HCT116 (cell line): ENCODE measurements around the gene RAB26. TPM values are rescaled to one million over a fixed set of nuclear protein-coding genes. Genes with fewer than 3 reads are reported as not detected.
"Not testable (repeated sequence)": the region's sequence is repeated elsewhere in the genome, so short reads cannot be mapped to it uniquely, and the experiment has no call there.

Experiments used
- ATAC-seq: fragments of 200-7000 bp; cut with Tn5 transposase; 2 replicates; pipeline ENCODE4 v1.9.1; 2020; ENCODE audit warnings: mild to moderate bottlenecking, moderate library complexity
- BruUV-seq: library from RNA; stranded (reverse); fragments of 400-500 nt; replicated peaks from 2 replicates; lab custom pipeline; 2021; lab: Mats Ljungman, UMichigan
- CTCF ChIA-PET: fragments of 300-600 bp; sonication (Branson Sonifier 250); formaldehyde crosslinking; loops from one replicate; lab custom pipeline; 2021; ENCODE audit warnings: antibody characterized with exemption; lab: Charles Lee
- POLR2A ChIA-PET: fragments of 300-600, 350-600 bp; sonication (Branson Sonifier 250); formaldehyde crosslinking; loops from one replicate; lab custom pipeline; 2021; ENCODE audit warnings: antibody characterized with exemption; lab: Charles Lee
- RAD21 ChIA-PET, 2 experiments: fragments of 300-600 bp; sonication (Branson Sonifier 250); formaldehyde crosslinking; loops; one replicate each; lab custom pipeline; 2023; ENCODE audit warnings: low total read pairs in 2 of 2; ENCODE audit not compliant: uncharacterized antibody in 2 of 2, unreplicated experiment in 2 of 2, low non-redundant PET in 1 of 2; lab: Charles Lee
- DNase-seq: peaks from one replicate; pipeline ENCODE4 v3.0.0-alpha.2; 2010; ENCODE audit warnings: low read depth, low spot score
- H2AFZ ChIP-seq: fragments of 200-600 bp; shearing (Covaris generic), sonication (generic); 2 replicates; pipeline ENCODE4 v1.6.1; 2017; ENCODE audit warnings: low read depth, mixed run types, mixed read lengths, antibody characterized with exemption, low read length; ENCODE audit not compliant: poor library complexity, severe bottlenecking
- H3K27ac ChIP-seq: 2 replicates; pipeline ENCODE4 v1.5.1; 2012; ENCODE audit warnings: low read depth, low read length
- H3K27me3 ChIP-seq: fragments of 200-600 bp; sonication (generic); 2 replicates; pipeline ENCODE4 v1.6.1; 2016; ENCODE audit warnings: mixed run types, low read length, mixed read lengths; ENCODE audit not compliant: insufficient read depth
- H3K36me3 ChIP-seq, 2 experiments: fragments of 200-500 bp in 1 of 2; fragments of 200-600 bp in 1 of 2; sonication (Bioruptor generic) in 1 of 2; sonication (generic) in 1 of 2; 2 replicates each; pipeline versions ENCODE4 v1.5.1 to v1.6.1; 2014 to 2016; ENCODE audit warnings: low read length in 2 of 2, inconsistent platforms in 1 of 2, mixed read lengths in 1 of 2, mixed run types in 1 of 2; ENCODE audit not compliant: insufficient read depth in 2 of 2, control insufficient read depth in 1 of 2
- H3K4me1 ChIP-seq, 2 experiments: fragments of 200-600 bp in 1 of 2; sonication (generic) in 1 of 2; 2 replicates each; pipeline versions ENCODE4 v1.5.1 to v1.6.1; 2012 to 2017; ENCODE audit warnings: low read length in 2 of 2, inconsistent platforms in 1 of 2, mild to moderate bottlenecking in 1 of 2, mixed read lengths in 1 of 2, mixed run types in 1 of 2, moderate library complexity in 1 of 2; ENCODE audit not compliant: insufficient read depth in 2 of 2, control insufficient read depth in 1 of 2
- H3K4me2 ChIP-seq: fragments of 200-600 bp; sonication (generic); 2 replicates; pipeline ENCODE4 v1.6.1; 2017; ENCODE audit warnings: mixed run types, low read length, mixed read lengths
- H3K4me3 ChIP-seq, 2 experiments: fragments of 200-600 bp in 1 of 2; sonication (generic) in 1 of 2; replicated peaks in 1 of 2; 2 replicates each; pipeline ENCODE4 v1.5.1; 2011 to 2016; ENCODE audit warnings: low read length in 2 of 2, control low read depth in 1 of 2, low read depth in 1 of 2, mild to moderate bottlenecking in 1 of 2, mixed read lengths in 1 of 2, mixed run types in 1 of 2
- H3K79me2 ChIP-seq: fragments of 200-600 bp; sonication (generic); 2 replicates; pipeline ENCODE4 v1.6.1; 2017; ENCODE audit warnings: mild to moderate bottlenecking, mixed run types, low read length, moderate library complexity, mixed read lengths; ENCODE audit not compliant: insufficient read depth
- H3K9ac ChIP-seq: fragments of 200-600 bp; sonication (generic); 2 replicates; pipeline ENCODE4 v1.6.1; 2016; ENCODE audit warnings: low read length, mixed read lengths
- H3K9me2 ChIP-seq: fragments of 200-600 bp; sonication (generic), shearing (Covaris generic); 2 replicates; pipeline ENCODE4 v1.6.1; 2017; ENCODE audit warnings: mixed run types, mild to moderate bottlenecking, moderate library complexity; ENCODE audit not compliant: insufficient read depth
- H3K9me3 ChIP-seq, 2 experiments: fragments of 200-500 bp in 1 of 2; fragments of 200-600 bp in 1 of 2; sonication (Bioruptor generic) in 1 of 2; sonication (generic) in 1 of 2; 2 replicates each; pipeline ENCODE4 v1.6.1; 2014 to 2017; ENCODE audit warnings: low read length in 2 of 2, mixed read lengths in 2 of 2, inconsistent platforms in 1 of 2, low read depth in 1 of 2, mild to moderate bottlenecking in 1 of 2, mixed run types in 1 of 2, moderate library complexity in 1 of 2; ENCODE audit not compliant: control insufficient read depth in 1 of 2, insufficient read depth in 1 of 2
- H4K20me1 ChIP-seq: fragments of 200-600 bp; sonication (generic), shearing (Covaris generic); 2 replicates; pipeline ENCODE4 v1.6.1; 2017; ENCODE audit warnings: mixed run types, mild to moderate bottlenecking, moderate library complexity; ENCODE audit not compliant: insufficient read depth
- intact Hi-C: fragments of 100-400 bp; cut with micrococcal nuclease; formaldehyde crosslinking; loops from 2 replicates; pipeline ENCODE4 v1.10.0; 2022
- total RNA-seq: library from RNA; stranded (reverse); gene quantifications from one replicate; pipeline ENCODE4 v1.2.1, GENCODE V29; 2021; ENCODE audit not compliant: unreplicated experiment

The RAB26 gene
- total RNA-seq, 1 experiment from 2014 or later: 44.9 TPM

GRCh38 chr16:2111009-2111353 lies 37.4 kb upstream of the RAB26 start:
- H3K79me2 ChIP-seq, DNase-seq, H4K20me1 ChIP-seq, H3K27me3 ChIP-seq, H3K4me1 ChIP-seq, BruUV-seq, H3K9me2 ChIP-seq, H3K27ac ChIP-seq, RAD21 ChIA-PET, H3K9me3 ChIP-seq, POLR2A ChIA-PET, H3K36me3 ChIP-seq, H3K4me3 ChIP-seq, H3K9ac ChIP-seq, ATAC-seq, intact Hi-C loops, H3K4me2 ChIP-seq, H2AFZ ChIP-seq, CTCF ChIA-PET: not testable (repeated sequence)

GRCh38 chr16:2111412-2112335 lies 36.8 kb upstream of the RAB26 start:
- BruUV-seq, H3K36me3 ChIP-seq, intact Hi-C loops: not testable (repeated sequence)

GRCh38 chr16:2112539-2113106 lies 35.8 kb upstream of the RAB26 start:
- H3K9me3 ChIP-seq, POLR2A ChIA-PET, H4K20me1 ChIP-seq, H2AFZ ChIP-seq, ATAC-seq, H3K4me3 ChIP-seq, intact Hi-C loops, H3K9ac ChIP-seq, DNase-seq, H3K27me3 ChIP-seq, H3K27ac ChIP-seq, CTCF ChIA-PET, H3K9me2 ChIP-seq, RAD21 ChIA-PET, H3K36me3 ChIP-seq, H3K4me2 ChIP-seq, H3K4me1 ChIP-seq, BruUV-seq, H3K79me2 ChIP-seq: not testable (repeated sequence)

More at GRCh38 chr16:2111412-2112335, 36.8 kb upstream of the RAB26 start:
- H3K4me1 ChIP-seq, H3K4me3 ChIP-seq, H3K27me3 ChIP-seq, ATAC-seq, H3K9me3 ChIP-seq, DNase-seq, H3K9ac ChIP-seq, RAD21 ChIA-PET, H3K4me2 ChIP-seq, POLR2A ChIA-PET, H3K9me2 ChIP-seq, H4K20me1 ChIP-seq, H3K27ac ChIP-seq, CTCF ChIA-PET, H3K79me2 ChIP-seq, H2AFZ ChIP-seq: not testable (repeated sequence)

- H3K9ac ChIP-seq, H3K36me3 ChIP-seq, ATAC-seq, H2AFZ ChIP-seq, intact Hi-C loops, H3K9me3 ChIP-seq, CTCF ChIA-PET, H3K27me3 ChIP-seq, H3K79me2 ChIP-seq, DNase-seq, POLR2A ChIA-PET, RAD21 ChIA-PET, H3K27ac ChIP-seq, H3K9me2 ChIP-seq, BruUV-seq, H3K4me1 ChIP-seq, H3K4me3 ChIP-seq, H3K4me2 ChIP-seq, H4K20me1 ChIP-seq: not testable (repeated sequence)
These were observed 34.2 kb upstream of the RAB26 start for GRCh38 chr16:2114225-2114624.
